T-cell (primary cell): Measurements from ENCODE around the gene RHOH. TPM values are rescaled to one million over a fixed set of nuclear protein-coding genes. Genes with fewer than 3 reads are reported as not detected.
A peak's percentile ranks its signal among the peaks of the same experiment; 100 is the strongest.

Experiments
- ATAC-seq, 4 experiments: fragments of 200-7000 bp in 3 of 4; fragments of 150-1000 bp in 1 of 4; cut with Tn5 transposase; replicated peaks in 1 of 4; 1 replicate in 3 of 4; 2 replicates in 1 of 4; pipeline ENCODE4 v1.10.0; 2021; ENCODE audit warnings: moderate library complexity in 3 of 4, mild to moderate bottlenecking in 2 of 4, moderate number of reproducible peaks in 1 of 4
- CTCF ChIA-PET, 2 donors: fragments of 300-600 bp; sonication (Branson Sonifier 250); formaldehyde crosslinking; loops; one replicate each; lab custom pipeline; 2022; ENCODE audit warnings: antibody characterized with exemption in 2 of 2; lab: Charles Lee
- POLR2A ChIA-PET, 2 donors: fragments of 300-600 bp; sonication (Branson Sonifier 250); formaldehyde crosslinking; loops; one replicate each; lab custom pipeline; 2022; ENCODE audit warnings: antibody characterized with exemption in 2 of 2; lab: Charles Lee
- DNase-seq, 35 experiments: peaks; one replicate each; pipeline versions ENCODE4 v3.0.0 to v3.0.0-alpha.2; 2013 to 2023
- H3K27ac ChIP-seq: one replicate; pipeline ENCODE4 v1.5.1; 2013; ENCODE audit warnings: low read length
- H3K27me3 ChIP-seq, 2 experiments: replicated peaks in 1 of 2; 1 replicate in 1 of 2; 2 replicates in 1 of 2; pipeline versions ENCODE4 v1.6.1 to v1.7.0; 2013; ENCODE audit warnings: low read length in 1 of 2, mixed read lengths in 1 of 2; ENCODE audit not compliant: control insufficient read depth in 2 of 2, insufficient read depth in 2 of 2; ENCODE audit errors: extremely low read depth in 1 of 2
- H3K36me3 ChIP-seq, 2 donors: 1 replicate in 1 of 2; 2 replicates in 1 of 2; pipeline versions ENCODE4 v1.6.1 to v1.7.0; 2013; ENCODE audit warnings: low read length in 1 of 2; ENCODE audit not compliant: control insufficient read depth in 2 of 2, insufficient read depth in 1 of 2; ENCODE audit errors: extremely low read depth in 1 of 2
- H3K4me1 ChIP-seq, 2 experiments: 1 replicate in 1 of 2; 2 replicates in 1 of 2; pipeline versions ENCODE4 v1.6.1 to v1.7.0; 2013; ENCODE audit warnings: low read length in 2 of 2, mixed read lengths in 1 of 2; ENCODE audit not compliant: insufficient read depth in 2 of 2, control insufficient read depth in 1 of 2; ENCODE audit errors: extremely low read depth in 1 of 2
- H3K4me3 ChIP-seq, 2 donors: 1 replicate in 1 of 2; 2 replicates in 1 of 2; pipeline versions ENCODE4 v1.5.1 to v1.7.0; 2013; ENCODE audit warnings: mild to moderate bottlenecking in 2 of 2, low read length in 1 of 2, moderate library complexity in 1 of 2; ENCODE audit not compliant: control insufficient read depth in 1 of 2; ENCODE audit errors: extremely low read depth in 1 of 2
- H3K9me3 ChIP-seq: 2 replicates; pipeline ENCODE4 v1.7.0; 2013
- H3K27ac Mint-ChIP-seq, 2 donors: one replicate each; pipeline ENCODE4 v1.8.0; 2020 to 2021; ENCODE audit warnings: mild to moderate bottlenecking in 2 of 2, mixed read lengths in 2 of 2
- H3K27me3 Mint-ChIP-seq, 2 donors: one replicate each; pipeline ENCODE4 v1.8.0; 2021 to 2022; ENCODE audit warnings: mixed read lengths in 2 of 2
- H3K36me3 Mint-ChIP-seq: one replicate; pipeline ENCODE4 v1.8.0; 2021; ENCODE audit warnings: mixed read lengths
- H3K4me1 Mint-ChIP-seq, 3 donors: one replicate each; pipeline ENCODE4 v1.8.0; 2020 to 2022; ENCODE audit warnings: mixed read lengths in 3 of 3, mild to moderate bottlenecking in 1 of 3
- H3K4me3 Mint-ChIP-seq, 3 donors: one replicate each; pipeline ENCODE4 v1.8.0; 2020 to 2022; ENCODE audit warnings: mild to moderate bottlenecking in 3 of 3, mixed read lengths in 3 of 3, moderate library complexity in 3 of 3
- H3K9me3 Mint-ChIP-seq, 3 donors: one replicate each; pipeline ENCODE4 v1.8.0; 2020 to 2022; ENCODE audit warnings: mixed read lengths in 3 of 3
- WGBS: methylation state at CpG from one replicate; pipeline ENCODE4 v1.1.5; 2013; ENCODE audit warnings: missing lambda C conversion rate; ENCODE audit not compliant: insufficient coverage; 5-methylcytosine and 5-hydroxymethylcytosine counted together
- total RNA-seq, 35 experiments: library from RNA in 6 of 35; stranded (reverse) in 6 of 35; fragments of 120-200 nt in 1 of 35; gene quantifications; one replicate each; pipeline versions ENCODE4 v1.2.1 to v1.2.4 and lab custom pipeline; 2013 to 2026

RHOH gene
- total RNA-seq, 5 donors from 2014 or later (not counting 1 experiment from before 2014, with no cell fraction given): 174 to 436 (median 216) TPM

DNA sequence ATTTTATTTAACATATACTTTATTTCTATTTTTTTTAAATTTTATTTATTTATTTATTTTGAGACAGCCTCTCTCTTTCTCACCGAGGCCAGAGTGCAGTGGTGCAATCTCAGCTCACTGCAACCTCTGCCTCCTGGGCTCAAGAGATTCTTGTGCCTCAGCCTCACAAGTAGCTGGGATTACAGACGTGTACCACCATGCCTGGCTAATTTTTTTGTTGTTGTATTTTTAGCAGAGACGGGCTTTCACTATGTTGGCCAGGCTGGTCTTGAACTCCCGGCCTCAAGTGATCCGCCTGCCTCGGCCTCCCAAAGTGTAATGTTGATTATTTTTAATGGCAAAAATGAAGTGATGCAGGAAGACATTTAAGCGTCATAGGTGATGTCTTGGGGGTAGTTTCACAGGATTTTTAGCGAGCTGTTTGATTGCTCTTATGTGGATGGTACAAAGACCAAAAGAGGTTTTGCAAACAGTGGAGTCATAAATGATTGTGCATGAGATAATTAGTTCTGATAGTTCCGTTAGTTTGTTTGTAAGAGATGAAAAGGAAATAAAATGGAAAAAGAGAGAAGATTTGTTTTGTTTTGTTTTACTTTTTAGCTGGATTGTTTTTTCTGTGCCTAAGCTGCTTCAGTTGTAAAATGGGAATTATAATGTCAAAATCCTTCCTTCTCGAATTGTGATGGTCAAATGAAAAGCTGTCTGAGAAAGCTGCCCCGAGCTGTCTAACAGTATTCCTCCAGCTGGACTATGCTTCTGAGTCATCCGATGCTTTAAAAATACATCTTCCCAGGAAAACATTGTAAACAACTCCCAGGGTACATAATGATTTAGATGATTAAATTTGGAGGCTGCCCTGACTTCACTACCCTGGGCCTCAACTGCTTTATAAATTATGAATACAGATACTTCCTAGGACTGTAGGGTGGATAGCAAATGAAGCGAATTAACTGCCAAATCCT is 14.7 kb downstream of the RHOH start:
- Histone ChIP-seq H3K27ac (peak overlapping the region; percentile 99), H3K4me1 (peaks cover 71 to 76% of the 10 kb centered on the region in 2 experiments), H3K36me3 (peaks cover 0 to 42% of the 10 kb centered on the region in 2 donors), H3K9me3 (no peaks in the 10 kb centered on the region), H3K27me3 (no peaks in the 10 kb centered on the region), H3K4me3 (peak overlapping the region in 1 of 2 donors; percentile 2)
- Mint-ChIP-seq H3K27me3 (no peaks in the 10 kb centered on the region), H3K4me3 (peak overlapping the region; percentile 62 to 83 (median 78)), H3K4me1 (peaks cover 84 to 95% (median 88%) of the 10 kb centered on the region in 3 donors), H3K27ac (peak overlapping the region; percentile 94 to 96), H3K9me3 (no peaks in the 10 kb centered on the region), H3K36me3 (peaks cover 53% of the 10 kb centered on the region)
- CTCF ChIA-PET: interaction anchor here (0.9 to 5.5 kb wide), 5 partner anchors 11 to 105 kb away, joined by 3 to 46 read pairs (median 4); no protein-coding TSS in a partner anchor
- ATAC-seq (no peak), DNase-seq (peak in 1 of 35 experiments; percentile 50)
- 45% methylated on average over 7 of the region's 13 CpGs for WGBS
- POLR2A ChIA-PET: interaction anchor here (0.5 to 2.1 kb wide), 15 partner anchors 9 to 91 kb away, joined by 3 to 9 read pairs (median 4); no protein-coding TSS in a partner anchor

DNA sequence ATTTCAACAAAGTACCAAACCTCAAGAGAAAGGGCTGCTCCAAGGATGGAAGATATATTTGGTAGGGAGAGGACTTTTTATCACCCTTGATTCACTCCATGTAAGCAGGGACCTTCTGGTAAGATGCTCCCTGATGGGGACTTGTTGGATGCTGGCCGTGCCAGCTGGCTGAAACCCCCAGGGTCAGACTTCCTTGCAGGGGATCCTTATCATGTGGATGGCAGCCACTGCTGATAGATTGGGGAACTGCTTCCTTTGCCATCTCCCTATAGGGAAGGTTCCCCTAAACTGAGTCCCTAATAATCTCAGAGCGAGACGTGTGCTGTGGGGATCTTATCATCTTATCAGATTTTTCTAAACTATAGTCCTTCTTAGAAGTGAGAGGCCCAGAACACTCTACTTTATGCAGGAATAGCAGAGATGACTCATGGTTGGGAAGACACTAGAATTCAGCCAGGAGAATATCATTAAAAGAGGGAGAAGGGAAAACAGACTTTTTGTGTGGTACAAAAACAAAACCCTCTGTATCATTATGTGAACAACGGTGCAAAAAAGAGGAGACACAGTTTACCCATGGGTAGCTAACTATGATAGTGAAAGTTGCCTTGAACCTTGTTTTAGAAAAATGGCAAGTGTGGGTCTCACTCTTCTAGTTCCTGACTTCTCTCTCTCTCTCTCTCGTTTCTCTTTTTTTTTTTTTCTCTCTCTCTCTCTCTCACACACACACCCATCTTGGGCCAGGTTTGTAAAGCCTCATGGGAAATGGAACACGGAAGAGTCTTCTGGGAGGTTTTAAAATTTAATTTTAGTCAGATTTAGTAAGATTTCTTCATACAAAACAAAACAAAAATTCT is 16.1 kb downstream of the RHOH start:
- Histone ChIP-seq H3K27ac (peak overlapping the region; percentile 99), H3K36me3 (peaks cover 0 to 45% of the 10 kb centered on the region in 2 donors), H3K4me1 (peaks cover 74 to 79% of the 10 kb centered on the region in 2 experiments), H3K4me3 (peak overlapping the region in 1 of 2 donors; percentile 15), H3K27me3 (no peaks in the 10 kb centered on the region), H3K9me3 (no peaks in the 10 kb centered on the region)
- Mint-ChIP-seq H3K27me3 (no peaks in the 10 kb centered on the region), H3K36me3 (peaks cover 58% of the 10 kb centered on the region), H3K9me3 (no peaks in the 10 kb centered on the region), H3K27ac (peak overlapping the region; percentile 94 to 96), H3K4me3 (peak overlapping the region; percentile 62 to 83 (median 78)), H3K4me1 (peaks cover 92 to 98% (median 95%) of the 10 kb centered on the region in 3 donors)
- ChIA-PET POLR2A (interaction anchor here (0.5 to 2.1 kb wide), 4 partner anchors 8 to 22 kb away, joined by 5 to 10 read pairs (median 6); no protein-coding TSS in a partner anchor), CTCF (interaction anchor here (0.6 to 1.4 kb wide), 3 partner anchors 9 to 97 kb away, joined by 3 to 8 read pairs (median 4); no protein-coding TSS in a partner anchor)
- ATAC-seq (no peak), DNase-seq (no peak)
- WGBS: no CpG with 5 or more reads among the region's 6 CpGs

DNA sequence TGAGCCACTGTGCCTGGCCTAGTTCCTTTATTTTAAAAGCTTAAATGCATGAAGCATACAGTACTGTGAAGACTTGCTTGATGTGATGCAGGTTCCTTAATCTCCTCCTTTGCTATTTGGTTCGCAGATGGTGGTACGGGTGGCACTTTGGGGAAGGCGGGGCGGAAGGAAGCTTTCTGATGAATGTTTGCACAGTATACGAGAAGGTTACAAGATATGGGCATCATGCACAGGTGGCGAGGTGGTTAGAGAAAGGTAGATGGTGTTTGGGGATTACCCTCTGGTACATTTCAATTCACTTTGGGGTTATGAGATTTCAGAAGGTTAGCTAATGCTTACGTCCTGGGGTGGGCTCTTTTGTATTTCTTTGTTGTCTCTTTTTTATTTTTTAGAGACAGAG is 17.2 kb downstream of the RHOH start:
- 16% methylated on average over 3 of the region's 7 CpGs for WGBS
- Mint-ChIP-seq H3K4me1 (peaks cover 95 to 100% (median 99%) of the 10 kb centered on the region in 3 donors), H3K27me3 (no peaks in the 10 kb centered on the region), H3K36me3 (peaks cover 66% of the 10 kb centered on the region), H3K27ac (peak overlapping the region; percentile 94 to 96), H3K9me3 (no peaks in the 10 kb centered on the region), H3K4me3 (peak overlapping the region; percentile 62 to 83 (median 78))
- Histone ChIP-seq H3K27ac (peak overlapping the region; percentile 99), H3K4me3 (peak overlapping the region in 1 of 2 donors; percentile 25), H3K27me3 (no peaks in the 10 kb centered on the region), H3K4me1 (peaks cover 79 to 85% of the 10 kb centered on the region in 2 experiments), H3K9me3 (no peaks in the 10 kb centered on the region), H3K36me3 (peaks cover 0 to 53% of the 10 kb centered on the region in 2 donors)
- ChIA-PET CTCF (interaction anchor here (0.5 to 1.5 kb wide), 10 partner anchors 9 to 98 kb away, joined by 3 to 8 read pairs (median 4); no protein-coding TSS in a partner anchor), POLR2A (interaction anchor here (0.7 to 2.1 kb wide), 12 partner anchors 9 to 93 kb away, joined by 3 to 10 read pairs (median 4); partner anchors contain the start of gene RHOH (in 1 of the 2))
- ATAC-seq (peak; percentile 77 to 90 (median 86)), DNase-seq (peak in 33 of 35 experiments; percentile 50 to 91 (median 80))

- 56% methylated on average over 4 of the region's 9 CpGs for WGBS
- Mint-ChIP-seq H3K27me3 (no peaks in the 10 kb centered on the region), H3K36me3 (peaks cover 67% of the 10 kb centered on the region), H3K9me3 (no peaks in the 10 kb centered on the region), H3K27ac (peak overlapping the region; percentile 94 to 96), H3K4me3 (peak overlapping the region; percentile 62 to 83 (median 78)), H3K4me1 (peaks cover 97 to 100% (median 99%) of the 10 kb centered on the region in 3 donors)
- Histone ChIP-seq H3K27me3 (no peaks in the 10 kb centered on the region), H3K4me3 (no peak overlapping the region), H3K9me3 (no peaks in the 10 kb centered on the region), H3K27ac (peak overlapping the region; percentile 99), H3K36me3 (peaks cover 0 to 55% of the 10 kb centered on the region in 2 donors), H3K4me1 (peaks cover 79 to 88% of the 10 kb centered on the region in 2 experiments)
- CTCF ChIA-PET: interaction anchor here (0.5 to 1.5 kb wide), 8 partner anchors 12 to 98 kb away, joined by 3 to 6 read pairs (median 4); no protein-coding TSS in a partner anchor
- POLR2A ChIA-PET: interaction anchor here (0.6 to 1.4 kb wide), 12 partner anchors 8 to 103 kb away, joined by 3 to 10 read pairs (median 4); partner anchors contain the start of gene RHOH (in 1 of the 2)
- ATAC-seq (no peak), DNase-seq (no peak)
These were observed 18.0 kb downstream of the RHOH start for GRCh38 chr4:40214661-40215418.

- Mint-ChIP-seq H3K27ac (peak overlapping the region; percentile 94 to 96), H3K9me3 (no peaks in the 10 kb centered on the region), H3K27me3 (no peaks in the 10 kb centered on the region), H3K4me3 (peak overlapping the region; percentile 67 to 83 (median 67)), H3K36me3 (peaks cover 61% of the 10 kb centered on the region), H3K4me1 (peaks cover 98 to 99% (median 99%) of the 10 kb centered on the region in 3 donors)
- Histone ChIP-seq H3K4me1 (peaks cover 67 to 88% of the 10 kb centered on the region in 2 experiments), H3K4me3 (no peak overlapping the region), H3K9me3 (no peaks in the 10 kb centered on the region), H3K27me3 (no peaks in the 10 kb centered on the region), H3K27ac (peak overlapping the region; percentile 38), H3K36me3 (peaks cover 0 to 56% of the 10 kb centered on the region in 2 donors)
- ATAC-seq: no peak
- DNase-seq: no peak
- ChIA-PET POLR2A (interaction anchor here (0.6 to 1.2 kb wide), 11 partner anchors 10 to 64 kb away, joined by 3 to 12 read pairs (median 5); no protein-coding TSS in a partner anchor), CTCF (interaction anchor here (0.7 to 1.0 kb wide), 4 partner anchors 12 to 160 kb away, joined by 3 to 6 read pairs (median 4); partner anchors contain the start of gene N4BP2 (in 1 of the 2))
- no CpG with 5 or more reads among the region's 4 CpGs for WGBS
These were observed 20.0 kb downstream of the RHOH start for GRCh38 chr4:40216622-40217366.
